ENCODE data around the gene DMPK.
A peak's percentile ranks its signal among the peaks of the same experiment; 100 is the strongest.
"Not testable (repeated sequence)": the region's sequence is repeated elsewhere in the genome, so short reads cannot be mapped to it uniquely, and the experiment has no call there.

Gene DMPK

GRCh38 chr19:45814851-45815480 is 32.7 kb upstream of the DMPK start, which contains the start of gene RSPH6A:
Gene RSPH6A (minus strand): TSS chr19:45815308. CDS start chr19:45815176, 132 bp downstream.
- FAIRE-seq = no peak

GRCh38 chr19:45814166-45814780 is 32.0 kb upstream of the DMPK start:
- FAIRE-seq = no peak

- FAIRE-seq = no peak
These were observed 30.0 kb upstream of the DMPK start for GRCh38 chr19:45812297-45812696.

GRCh38 chr19:45809643-45810159 is 27.4 kb upstream of the DMPK start:
- FAIRE-seq = no peak

- no peak for FAIRE-seq
These were observed 23.4 kb upstream of the DMPK start for GRCh38 chr19:45805719-45806118.

GRCh38 chr19:45804959-45805230 is 22.6 kb upstream of the DMPK start:
- FAIRE-seq = no peak

GRCh38 chr19:45804140-45804958 is 22.1 kb upstream of the DMPK start:
- no peak for FAIRE-seq

GRCh38 chr19:45801603-45802175 is 19.4 kb upstream of the DMPK start:
- FAIRE-seq = no peak

GRCh38 chr19:45800070-45800553 is 17.8 kb upstream of the DMPK start:
- no peak for FAIRE-seq

- FAIRE-seq = not testable (repeated sequence)
These were observed 17.3 kb upstream of the DMPK start for GRCh38 chr19:45799541-45799940.

GRCh38 chr19:45798995-45799517 is 16.8 kb upstream of the DMPK start:
- peak; percentile 93 for FAIRE-seq

- no peak for FAIRE-seq
These were observed 12.3 kb upstream of the DMPK start for GRCh38 chr19:45794627-45795026.

- no peak for FAIRE-seq
These were observed 11.6 kb upstream of the DMPK start for GRCh38 chr19:45793876-45794275.

GRCh38 chr19:45793178-45793564 is 10.9 kb upstream of the DMPK start:
- FAIRE-seq = no peak

GRCh38 chr19:45792470-45793177 is 10.3 kb upstream of the DMPK start, which contains the start of gene DMWD:
Gene DMWD (minus strand): TSS chr19:45792845. CDS start chr19:45792756, 89 bp downstream.
- FAIRE-seq = peak; percentile 99

GRCh38 chr19:45791744-45792469 is 9.6 kb upstream of the DMPK start:
- FAIRE-seq = no peak

GRCh38 chr19:45790942-45791341 is 8.7 kb upstream of the DMPK start:
- no peak for FAIRE-seq

- FAIRE-seq = no peak
These were observed 6.9 kb upstream of the DMPK start for GRCh38 chr19:45789035-45789786.

- no peak for FAIRE-seq
These were observed 4.2 kb upstream of the DMPK start for GRCh38 chr19:45786533-45786894.

- FAIRE-seq = no peak
These were observed 3.7 kb upstream of the DMPK start for GRCh38 chr19:45785781-45786532.
